ENCODE results near the gene CTSF.
"Not testable (repeated sequence)": the region's sequence is repeated elsewhere in the genome, so short reads cannot be mapped to it uniquely, and the experiment has no call there.

Gene CTSF

GRCh38 chr11:66589315-66589714, 20.9 kb upstream of the CTSF start:
- DNase-seq: not testable (repeated sequence)

GRCh38 chr11:66586136-66586535, 17.7 kb upstream of the CTSF start:
- no peak for DNase-seq

GRCh38 chr11:66585447-66585846, 17.0 kb upstream of the CTSF start:
- not testable (repeated sequence) for DNase-seq

GRCh38 chr11:66582565-66583147, 14.2 kb upstream of the CTSF start:
- not testable (repeated sequence) for DNase-seq

GRCh38 chr11:66581261-66581660, 12.9 kb upstream of the CTSF start:
- no peak for DNase-seq

- DNase-seq: no peak
These were observed 12.4 kb upstream of the CTSF start for GRCh38 chr11:66580803-66581202.

- peak; percentile 64 for DNase-seq
These were observed 10.7 kb upstream of the CTSF start for GRCh38 chr11:66579017-66579606.

GRCh38 chr11:66570850-66571180, 2.4 kb upstream of the CTSF start:
- DNase-seq: no peak

GRCh38 chr11:66570079-66570849, 1.9 kb upstream of the CTSF start:
- no peak for DNase-seq

- DNase-seq: no peak
These were observed 670 bp upstream of the CTSF start for GRCh38 chr11:66569076-66569475.

- no peak for DNase-seq
These were observed 651 bp downstream of the CTSF start for GRCh38 chr11:66567787-66568123.

- no peak for DNase-seq
These were observed 2.2 kb downstream of the CTSF start for GRCh38 chr11:66566221-66566620.

GRCh38 chr11:66564984-66565383, 3.4 kb downstream of the CTSF start:
- DNase-seq: no peak

GRCh38 chr11:66564538-66564937, 3.9 kb downstream of the CTSF start:
- DNase-seq: no peak

- DNase-seq: no peak
These were observed 4.6 kb downstream of the CTSF start for GRCh38 chr11:66563832-66564231.

- no peak for DNase-seq
These were observed 5.4 kb downstream of the CTSF start for GRCh38 chr11:66562907-66563583.

- no peak for DNase-seq
These were observed 6.1 kb downstream of the CTSF start for GRCh38 chr11:66562275-66562674.

- no peak for DNase-seq
These were observed 6.5 kb downstream of the CTSF start for GRCh38 chr11:66561975-66562248.

- no peak for DNase-seq
These were observed 7.0 kb downstream of the CTSF start for GRCh38 chr11:66561178-66561974.

GRCh38 chr11:66559866-66560676, 8.3 kb downstream of the CTSF start:
- DNase-seq: no peak

- peak; percentile 21 for DNase-seq
These were observed 9.1 kb downstream of the CTSF start for GRCh38 chr11:66559142-66559865.

All from central memory CD4-positive, alpha-beta T cell (primary cell).